Measurements from ENCODE around the gene ZSWIM6. TPM values are rescaled to one million over a fixed set of nuclear protein-coding genes. Genes with fewer than 3 reads are reported as not detected.

Gene ZSWIM6
- polyA plus RNA-seq, 1 experiment: 11.1 TPM

- no peak overlapping the region for H3K4me3 ChIP-seq (ENCODE audit: low read depth, low read length)
- DNase-seq (ENCODE audit: low read depth): no peak
- no peak for TF ChIP-seq CTCF (IDR thresholded peaks at IDR 0.05; ENCODE audit: insufficient read depth, low read depth, low read length)
- peaks cover 14% of the 10 kb centered on the region for H3K27me3 ChIP-seq (ENCODE audit: control insufficient read depth, insufficient read depth, low read length)
- ChIA-PET POLR2A (interaction anchor here (0.7 kb wide), 1 partner anchor 28 kb away, joined by 5 read pairs; no protein-coding TSS in a partner anchor), CTCF (interaction anchor here (0.6 to 2.5 kb wide), 5 partner anchors 12 to 231 kb away, joined by 3 to 7 read pairs (median 4); no protein-coding TSS in a partner anchor)
- no peaks in the 10 kb centered on the region for H3K36me3 ChIP-seq (ENCODE audit: control insufficient read depth, insufficient read depth, low read length)
Observed at GRCh38 chr5:61586096-61587084, 254.3 kb downstream of the ZSWIM6 start.

DNA sequence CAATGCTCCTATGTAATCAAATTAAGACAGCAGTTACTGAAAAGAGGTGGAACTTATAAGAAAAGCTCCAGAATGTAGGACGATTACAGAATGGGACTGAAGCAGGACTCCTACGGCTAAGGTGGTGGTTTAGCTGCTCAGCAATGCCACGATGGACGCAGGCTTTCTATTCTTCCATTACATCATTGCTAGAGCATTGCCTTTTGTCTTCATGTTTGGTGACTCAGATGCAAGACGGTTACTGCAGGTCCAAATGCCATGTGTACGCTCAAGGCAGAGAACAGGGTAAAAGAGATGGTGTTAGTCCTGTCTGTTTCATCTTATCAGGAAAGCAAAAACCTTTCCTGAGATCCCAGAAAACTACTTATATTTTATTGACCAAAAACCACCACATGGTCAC is 255.1 kb downstream of the ZSWIM6 start:
- H3K27me3 ChIP-seq (ENCODE audit: control insufficient read depth, insufficient read depth, low read length): peaks cover 13% of the 10 kb centered on the region
- POLR2A ChIA-PET: interaction anchor here (0.7 kb wide), 1 partner anchor 27 kb away, joined by 5 read pairs; no protein-coding TSS in a partner anchor
- H3K4me3 ChIP-seq (ENCODE audit: low read depth, low read length): no peak overlapping the region
- no peak for TF ChIP-seq CTCF (IDR thresholded peaks at IDR 0.05; ENCODE audit: insufficient read depth, low read depth, low read length)
- no peaks in the 10 kb centered on the region for H3K36me3 ChIP-seq (ENCODE audit: control insufficient read depth, insufficient read depth, low read length)
- CTCF ChIA-PET: interaction anchor here (1.3 to 1.6 kb wide), 2 partner anchors 11 to 13 kb away, joined by 4 to 6 read pairs; no protein-coding TSS in a partner anchor
- no peak for DNase-seq (ENCODE audit: low read depth)

- DNase-seq (ENCODE audit: low read depth): no peak
- no peak overlapping the region for H3K4me3 ChIP-seq (ENCODE audit: low read depth, low read length)
- TF ChIP-seq CTCF (IDR thresholded peaks at IDR 0.05; ENCODE audit: insufficient read depth, low read depth, low read length): no peak
- CTCF ChIA-PET: no interaction called here
- peaks cover 12% of the 10 kb centered on the region; the same call in 1 of the 2 replicates for H3K27me3 ChIP-seq (ENCODE audit: control insufficient read depth, insufficient read depth, low read length)
- POLR2A ChIA-PET: no interaction called here
- H3K36me3 ChIP-seq (ENCODE audit: control insufficient read depth, insufficient read depth, low read length): no peaks in the 10 kb centered on the region
Observed at GRCh38 chr5:61588216-61588615, 256.2 kb downstream of the ZSWIM6 start.

- Histone ChIP-seq H3K4me3 (ENCODE audit: low read depth, low read length) (no peak overlapping the region), H3K27me3 (ENCODE audit: control insufficient read depth, insufficient read depth, low read length) (peaks cover 16% of the 10 kb centered on the region), H3K36me3 (ENCODE audit: control insufficient read depth, insufficient read depth, low read length) (no peaks in the 10 kb centered on the region)
- DNase-seq (ENCODE audit: low read depth): no peak
- CTCF ChIA-PET: interaction anchor here (1.0 kb wide), 1 partner anchor 10 kb away, joined by 4 read pairs; no protein-coding TSS in a partner anchor
- no peak for TF ChIP-seq CTCF (IDR thresholded peaks at IDR 0.05; ENCODE audit: insufficient read depth, low read depth, low read length)
- POLR2A ChIA-PET: no interaction called here
Observed at GRCh38 chr5:61589946-61590345, 257.9 kb downstream of the ZSWIM6 start.

DNA sequence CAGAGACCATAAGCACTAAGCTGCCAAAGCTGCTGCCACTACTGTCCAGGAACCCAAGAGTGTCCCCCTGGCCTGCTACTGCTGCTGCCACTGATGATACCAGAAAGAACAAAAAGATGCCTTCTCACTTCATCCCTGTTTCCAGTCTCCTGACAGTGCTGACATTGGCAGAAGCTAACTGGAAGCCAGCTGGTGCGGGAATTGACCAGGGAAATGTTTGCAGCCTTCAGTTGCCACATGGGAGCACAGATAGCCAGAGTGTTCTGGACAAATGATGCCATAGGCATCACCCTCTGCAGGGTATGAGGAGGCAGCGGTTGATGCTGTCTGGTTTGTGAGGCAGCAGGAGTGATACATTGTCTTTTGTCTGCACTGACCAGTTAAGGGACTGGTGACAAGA is 258.4 kb downstream of the ZSWIM6 start:
- CTCF ChIA-PET: no interaction called here
- POLR2A ChIA-PET: no interaction called here
- TF ChIP-seq CTCF (IDR thresholded peaks at IDR 0.05; ENCODE audit: insufficient read depth, low read depth, low read length): no peak
- Histone ChIP-seq H3K4me3 (ENCODE audit: low read depth, low read length) (no peak overlapping the region), H3K36me3 (ENCODE audit: control insufficient read depth, insufficient read depth, low read length) (no peaks in the 10 kb centered on the region), H3K27me3 (ENCODE audit: control insufficient read depth, insufficient read depth, low read length) (peaks cover 16% of the 10 kb centered on the region)
- DNase-seq (ENCODE audit: low read depth): no peak

Measured in BJ (cell line).